Natural killer cell (primary cell): ENCODE measurements around the gene PDE10A. TPM values are rescaled to one million over a fixed set of nuclear protein-coding genes. Genes with fewer than 3 reads are reported as not detected.

Experiments
- ATAC-seq, 3 donors: fragments of 150-1000 bp in 2 of 3; fragments of 200-7000 bp in 1 of 3; cut with Tn5 transposase; 1 replicate in 1 of 3; 2 replicates in 2 of 3; pipeline ENCODE4 v1.10.0; 2021; ENCODE audit warnings: mild to moderate bottlenecking in 2 of 3, moderate library complexity in 2 of 3
- DNase-seq, 2 donors: peaks; one replicate each; pipeline versions ENCODE4 v3.0.0 to v3.0.0-alpha.2; 2013 to 2021; ENCODE audit warnings: mixed read lengths in 1 of 2
- H3K27ac ChIP-seq: one replicate; pipeline ENCODE4 v1.5.1; 2013; ENCODE audit warnings: mild to moderate bottlenecking, low read length
- H3K27me3 ChIP-seq: one replicate; pipeline ENCODE4 v1.6.1; 2013; ENCODE audit warnings: low read length; ENCODE audit not compliant: control insufficient read depth, insufficient read depth
- H3K36me3 ChIP-seq: one replicate; pipeline ENCODE4 v1.6.1; 2013; ENCODE audit warnings: low read length; ENCODE audit not compliant: control insufficient read depth, insufficient read depth
- H3K4me1 ChIP-seq: one replicate; pipeline ENCODE4 v1.6.1; 2013; ENCODE audit warnings: low read length; ENCODE audit not compliant: control insufficient read depth, insufficient read depth
- H3K4me3 ChIP-seq: one replicate; pipeline ENCODE4 v1.5.1; 2013; ENCODE audit warnings: low read length
- H3K9me3 ChIP-seq: one replicate; pipeline ENCODE4 v1.6.1; 2013; ENCODE audit warnings: low read length; ENCODE audit not compliant: control insufficient read depth, insufficient read depth
- H3K27ac Mint-ChIP-seq, 2 donors: one replicate each; pipeline ENCODE4 v1.8.0; 2022; ENCODE audit warnings: mild to moderate bottlenecking in 2 of 2, mixed read lengths in 2 of 2, moderate library complexity in 1 of 2
- H3K27me3 Mint-ChIP-seq, 2 donors: one replicate each; pipeline ENCODE4 v1.8.0; 2022; ENCODE audit warnings: low read depth in 2 of 2, mixed read lengths in 2 of 2
- H3K36me3 Mint-ChIP-seq: one replicate; pipeline ENCODE4 v1.8.0; 2022; ENCODE audit warnings: mixed read lengths
- H3K4me1 Mint-ChIP-seq, 2 donors: one replicate each; pipeline ENCODE4 v1.8.0; 2022; ENCODE audit warnings: mixed read lengths in 2 of 2
- H3K4me3 Mint-ChIP-seq: one replicate; pipeline ENCODE4 v1.8.0; 2022; ENCODE audit warnings: mild to moderate bottlenecking, moderate library complexity, mixed read lengths
- H3K9me3 Mint-ChIP-seq, 2 donors: one replicate each; pipeline ENCODE4 v1.8.0; 2022; ENCODE audit warnings: mixed read lengths in 2 of 2
- WGBS: methylation state at CpG from one replicate; pipeline ENCODE4 v1.1.7; 2013; ENCODE audit warnings: missing lambda C conversion rate; ENCODE audit not compliant: insufficient coverage; 5-methylcytosine and 5-hydroxymethylcytosine counted together
- intact Hi-C: fragments of 100-400 bp; cut with micrococcal nuclease; formaldehyde crosslinking; loops from one replicate; pipeline ENCODE4 v1.14.2; 2022
- total RNA-seq, 4 donors: library from RNA; stranded (reverse); fragments of 120-200 nt in 1 of 4; gene quantifications; one replicate each; pipeline versions ENCODE4 v1.2.3 to v1.2.4, GENCODE V29; 2013 to 2022
- TF ChIP-seq, protein P1 (sequence below): fragments of 200-600 bp; IDR thresholded peaks from one replicate; pipeline ENCODE4 v1.8.0; 2022; ENCODE audit warnings: antibody characterized with exemption

The PDE10A gene
- total RNA-seq, 3 donors from 2014 or later (not counting 1 experiment from before 2014, with no cell fraction given): not detected

DNA sequence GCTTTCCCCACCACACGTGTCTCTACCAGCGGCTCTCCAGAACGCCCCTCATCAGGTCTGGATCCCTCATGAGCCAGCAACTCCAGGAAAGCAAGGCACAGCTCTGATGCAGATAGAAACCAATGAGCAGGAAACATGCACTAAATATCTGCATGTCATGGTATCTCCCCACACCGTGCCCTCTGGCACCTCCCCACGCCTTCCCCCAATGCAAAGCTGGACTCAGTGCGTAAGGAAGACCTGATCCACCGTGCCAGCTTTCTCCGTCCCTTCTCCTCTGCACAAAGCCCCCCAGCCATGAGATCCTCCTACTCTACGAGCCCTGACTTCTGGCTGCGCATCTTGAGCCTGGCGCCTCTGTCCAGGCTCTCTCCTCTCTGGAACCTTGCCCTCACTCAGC is 9.4 kb downstream of the PDE10A start:
- H3K27ac Mint-ChIP-seq: no peak overlapping the region
- peaks cover 6 to 10% of the 10 kb centered on the region in 2 donors for H3K27me3 Mint-ChIP-seq
- WGBS: 79% methylated on average over 11 of the region's 11 CpGs
- H3K27me3 ChIP-seq: no peaks in the 10 kb centered on the region
- H3K4me1 Mint-ChIP-seq: no peaks in the 10 kb centered on the region
- H3K4me3 ChIP-seq: no peak overlapping the region
- no peaks in the 10 kb centered on the region for H3K9me3 ChIP-seq
- no peaks in the 10 kb centered on the region for H3K36me3 ChIP-seq
- no peak overlapping the region for H3K27ac ChIP-seq
- ATAC-seq (no peak), DNase-seq (no peak)
- no peaks in the 10 kb centered on the region for H3K4me1 ChIP-seq
- intact Hi-C loops: no loop called here
- no peaks in the 10 kb centered on the region for H3K36me3 Mint-ChIP-seq
- TF ChIP-seq, protein P1, sequence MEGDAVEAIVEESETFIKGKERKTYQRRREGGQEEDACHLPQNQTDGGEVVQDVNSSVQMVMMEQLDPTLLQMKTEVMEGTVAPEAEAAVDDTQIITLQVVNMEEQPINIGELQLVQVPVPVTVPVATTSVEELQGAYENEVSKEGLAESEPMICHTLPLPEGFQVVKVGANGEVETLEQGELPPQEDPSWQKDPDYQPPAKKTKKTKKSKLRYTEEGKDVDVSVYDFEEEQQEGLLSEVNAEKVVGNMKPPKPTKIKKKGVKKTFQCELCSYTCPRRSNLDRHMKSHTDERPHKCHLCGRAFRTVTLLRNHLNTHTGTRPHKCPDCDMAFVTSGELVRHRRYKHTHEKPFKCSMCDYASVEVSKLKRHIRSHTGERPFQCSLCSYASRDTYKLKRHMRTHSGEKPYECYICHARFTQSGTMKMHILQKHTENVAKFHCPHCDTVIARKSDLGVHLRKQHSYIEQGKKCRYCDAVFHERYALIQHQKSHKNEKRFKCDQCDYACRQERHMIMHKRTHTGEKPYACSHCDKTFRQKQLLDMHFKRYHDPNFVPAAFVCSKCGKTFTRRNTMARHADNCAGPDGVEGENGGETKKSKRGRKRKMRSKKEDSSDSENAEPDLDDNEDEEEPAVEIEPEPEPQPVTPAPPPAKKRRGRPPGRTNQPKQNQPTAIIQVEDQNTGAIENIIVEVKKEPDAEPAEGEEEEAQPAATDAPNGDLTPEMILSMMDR: no peak
- H3K9me3 Mint-ChIP-seq: no peaks in the 10 kb centered on the region
- no peak overlapping the region for H3K4me3 Mint-ChIP-seq

DNA sequence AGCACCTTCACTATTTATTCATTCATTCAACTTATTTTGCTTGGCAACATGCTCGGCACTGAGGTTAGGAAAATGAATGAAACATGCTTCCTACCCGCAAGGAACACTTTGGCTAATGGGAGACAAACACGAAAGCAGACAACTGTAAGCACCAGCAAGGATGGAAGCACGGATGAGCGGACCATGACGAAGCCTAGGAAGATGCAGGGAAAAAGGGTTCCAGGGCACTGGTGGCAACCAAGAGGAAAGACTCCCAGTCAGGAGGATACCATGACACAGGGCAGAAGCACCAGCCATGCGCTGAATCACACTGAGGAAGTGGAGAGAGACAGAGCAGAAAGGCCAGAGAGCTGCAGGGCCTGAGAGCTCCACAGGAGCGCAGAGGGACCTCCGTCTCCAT is 9.8 kb downstream of the PDE10A start:
- Histone ChIP-seq H3K4me1 (no peaks in the 10 kb centered on the region), H3K27me3 (no peaks in the 10 kb centered on the region), H3K27ac (no peak overlapping the region), H3K9me3 (no peaks in the 10 kb centered on the region), H3K4me3 (no peak overlapping the region), H3K36me3 (no peaks in the 10 kb centered on the region)
- Mint-ChIP-seq H3K27ac (no peak overlapping the region), H3K4me3 (no peak overlapping the region), H3K36me3 (no peaks in the 10 kb centered on the region), H3K9me3 (no peaks in the 10 kb centered on the region), H3K27me3 (peaks cover 4 to 6% of the 10 kb centered on the region in 2 donors), H3K4me1 (no peaks in the 10 kb centered on the region)
- ATAC-seq (no peak), DNase-seq (no peak)
- intact Hi-C loops: no loop called here
- TF ChIP-seq, protein P1: no peak
- 92% methylated on average over 9 of the region's 9 CpGs for WGBS

DNA sequence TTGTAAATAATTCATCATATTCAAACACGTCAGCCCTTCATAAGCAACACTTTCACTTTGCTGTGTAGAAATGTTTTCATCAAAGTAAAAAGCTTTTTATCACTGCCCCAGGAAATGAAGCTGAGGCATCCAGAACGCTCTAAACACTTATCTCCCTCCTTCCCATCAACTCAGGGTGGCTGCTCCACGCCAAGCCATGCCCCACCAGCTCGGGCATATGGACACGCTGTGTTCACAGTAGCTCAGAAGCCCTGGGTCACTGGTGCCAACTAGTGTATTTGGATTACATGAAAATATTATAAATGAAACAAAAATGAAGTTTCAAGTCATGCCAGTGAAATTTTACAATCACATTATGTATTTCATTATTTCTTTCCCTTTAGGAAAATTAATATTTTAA is 10.3 kb downstream of the PDE10A start:
- no peak for DNase-seq
- Histone ChIP-seq H3K4me1 (no peaks in the 10 kb centered on the region), H3K36me3 (no peaks in the 10 kb centered on the region), H3K4me3 (no peak overlapping the region), H3K9me3 (no peaks in the 10 kb centered on the region), H3K27me3 (no peaks in the 10 kb centered on the region), H3K27ac (no peak overlapping the region)
- intact Hi-C loops: no loop called here
- ATAC-seq: no peak
- Mint-ChIP-seq H3K27ac (no peak overlapping the region), H3K36me3 (no peaks in the 10 kb centered on the region), H3K9me3 (no peaks in the 10 kb centered on the region), H3K4me3 (no peak overlapping the region), H3K4me1 (no peaks in the 10 kb centered on the region), H3K27me3 (peaks cover 0 to 2% of the 10 kb centered on the region in 2 donors)
- TF ChIP-seq, protein P1: no peak
- WGBS: 73% methylated on average over 5 of the region's 5 CpGs
